GM18520 (cell line): ENCODE results near the gene PNMT.

Source experiments
- ATAC-seq: cut with Tn5 transposase; IDR thresholded peaks from one replicate; pipeline ENCODE4 v1.9.1; 2021; ENCODE audit not compliant: unreplicated experiment

Gene PNMT

DNA sequence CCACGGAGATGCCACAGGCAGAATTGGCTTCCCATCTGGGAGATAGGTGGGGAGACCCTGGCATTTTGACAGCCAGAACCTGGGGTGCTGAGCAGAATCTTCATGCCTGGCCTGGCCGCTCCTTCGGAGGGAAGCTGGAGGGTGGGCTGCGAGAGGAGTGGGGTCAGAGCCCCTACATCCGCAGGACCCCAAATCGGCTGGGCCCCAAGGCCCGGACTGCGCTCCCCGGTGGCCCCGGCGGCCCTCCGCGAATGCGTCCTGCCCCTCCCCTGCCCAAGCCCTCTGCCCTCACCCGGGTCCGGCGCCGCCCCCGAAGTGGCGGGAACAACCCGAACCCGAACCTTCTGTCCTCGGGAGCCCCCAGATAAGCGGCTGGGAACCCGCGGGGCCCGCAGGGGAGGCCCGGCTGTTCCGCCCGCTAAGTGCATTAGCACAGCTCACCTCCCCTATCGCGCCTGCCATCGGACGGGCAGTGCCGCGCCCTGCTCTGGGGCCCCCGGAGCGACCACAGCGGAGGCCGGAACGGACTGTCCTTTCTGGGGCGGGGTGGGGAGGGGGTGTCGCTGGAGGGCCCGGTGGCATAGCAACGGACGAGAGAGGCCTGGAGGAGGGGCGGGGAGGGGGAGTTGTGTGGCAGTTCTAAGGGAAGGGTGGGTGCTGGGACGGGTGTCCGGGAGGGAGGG, 850 bp upstream of the PNMT start:
- no peak for ATAC-seq

DNA sequence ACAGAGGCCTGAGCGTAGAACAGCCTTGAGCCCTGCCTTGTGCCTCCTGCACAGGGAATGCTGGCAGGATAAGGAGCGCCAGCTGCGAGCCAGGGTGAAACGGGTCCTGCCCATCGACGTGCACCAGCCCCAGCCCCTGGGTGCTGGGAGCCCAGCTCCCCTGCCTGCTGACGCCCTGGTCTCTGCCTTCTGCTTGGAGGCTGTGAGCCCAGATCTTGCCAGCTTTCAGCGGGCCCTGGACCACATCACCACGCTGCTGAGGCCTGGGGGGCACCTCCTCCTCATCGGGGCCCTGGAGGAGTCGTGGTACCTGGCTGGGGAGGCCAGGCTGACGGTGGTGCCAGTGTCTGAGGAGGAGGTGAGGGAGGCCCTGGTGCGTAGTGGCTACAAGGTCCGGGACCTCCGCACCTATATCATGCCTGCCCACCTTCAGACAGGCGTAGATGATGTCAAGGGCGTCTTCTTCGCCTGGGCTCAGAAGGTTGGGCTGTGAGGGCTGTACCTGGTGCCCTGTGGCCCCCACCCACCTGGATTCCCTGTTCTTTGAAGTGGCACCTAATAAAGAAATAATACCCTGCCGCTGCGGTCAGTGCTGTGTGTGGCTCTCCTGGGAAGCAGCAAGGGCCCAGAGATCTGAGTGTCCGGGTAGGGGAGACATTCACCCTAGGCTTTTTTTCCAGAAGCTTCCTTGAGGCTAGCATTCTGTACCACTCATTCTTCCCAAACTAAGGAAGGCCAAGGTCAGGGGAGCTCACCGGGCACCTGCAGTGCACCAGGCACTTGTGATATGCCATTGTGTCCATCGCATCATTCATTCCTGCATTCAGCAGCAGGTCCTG, 1.9 kb downstream of the PNMT start:
- no peak for ATAC-seq

DNA sequence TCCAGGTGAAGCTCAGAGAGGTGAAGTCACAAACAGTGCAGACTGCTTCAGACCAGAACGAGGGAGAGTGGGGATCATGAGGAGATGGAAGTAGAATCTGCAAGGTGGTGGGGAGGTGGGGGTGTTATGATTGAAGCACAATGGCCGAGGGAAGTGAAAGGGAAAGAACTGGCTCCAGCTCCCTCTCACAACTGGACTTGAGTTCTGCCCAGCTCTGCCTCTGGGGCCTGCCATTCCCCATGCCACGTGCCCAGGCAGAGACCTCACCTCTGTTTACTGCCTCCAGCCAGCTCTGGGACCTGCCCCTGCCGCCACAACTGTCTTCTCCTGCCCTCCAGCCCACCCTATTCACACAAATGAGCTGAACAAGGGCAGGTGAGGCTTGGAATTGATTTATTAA, 2.5 kb downstream of the PNMT start:
- no peak for ATAC-seq

- no peak for ATAC-seq
Observed at GRCh38 chr17:39671651-39672521, 3.6 kb downstream of the PNMT start.

DNA sequence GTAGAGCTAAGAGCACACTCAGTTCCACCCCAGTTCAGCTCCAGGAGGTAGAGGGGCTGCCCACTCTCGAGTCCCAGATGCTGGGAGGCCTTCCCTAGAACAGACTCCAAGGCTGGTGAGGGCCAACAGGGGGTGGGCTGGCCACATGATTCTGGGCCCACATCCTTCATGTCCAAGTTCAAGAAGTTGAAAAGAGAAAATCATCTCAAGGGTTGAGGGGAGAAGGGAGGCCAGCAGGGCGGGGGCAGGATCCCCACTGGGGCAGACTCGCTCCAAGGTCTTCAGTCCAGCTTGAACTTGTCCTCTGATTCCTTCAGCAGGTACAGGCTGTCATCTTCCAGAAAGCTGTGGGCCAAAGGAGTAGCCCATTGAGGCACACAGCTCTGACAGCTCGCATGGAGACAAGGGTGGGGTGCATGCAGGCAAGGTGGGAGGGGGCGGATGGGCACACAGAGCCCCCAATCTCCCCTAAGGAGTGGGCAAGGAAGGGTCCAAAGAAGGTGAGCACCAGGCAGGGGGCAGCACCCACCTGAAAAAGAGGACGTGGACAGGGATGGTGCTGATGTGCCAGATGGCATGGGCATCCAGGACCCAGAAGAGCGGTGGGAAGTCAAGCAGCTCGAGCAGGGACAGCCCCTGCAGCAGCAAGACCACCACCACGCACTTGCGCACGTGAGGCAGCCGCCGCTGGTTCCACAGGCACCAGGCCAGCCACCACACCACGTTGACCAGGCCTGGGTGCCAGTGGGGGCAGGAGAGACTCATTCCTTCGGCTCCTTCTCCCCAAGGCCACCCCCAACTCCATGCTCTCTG, 4.5 kb downstream of the PNMT start:
- no peak for ATAC-seq

- no peak for ATAC-seq
Observed at GRCh38 chr17:39673335-39674081, 5.3 kb downstream of the PNMT start.

DNA sequence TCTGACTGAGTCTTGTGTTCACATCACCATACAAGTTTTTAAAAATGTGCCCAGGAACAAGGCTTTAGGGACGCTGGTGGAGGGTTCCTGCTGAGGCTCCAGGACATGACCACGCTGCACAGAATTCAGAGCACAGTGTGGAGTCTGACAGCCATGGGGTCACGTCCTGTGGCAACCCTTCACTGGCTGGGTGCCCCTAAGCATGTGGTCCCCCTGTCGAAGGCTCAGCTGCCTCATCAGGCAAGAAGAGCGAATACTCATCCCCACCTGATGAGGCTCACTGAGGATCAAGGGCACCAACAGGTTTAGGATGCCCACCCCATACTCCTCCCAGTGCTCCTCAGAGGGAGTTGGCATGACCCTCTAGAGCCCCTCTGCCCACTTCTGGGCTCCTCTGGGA, 5.9 kb downstream of the PNMT start:
- no peak for ATAC-seq

- ATAC-seq, result no peak
Observed at GRCh38 chr17:39674702-39675389, 6.6 kb downstream of the PNMT start.

DNA sequence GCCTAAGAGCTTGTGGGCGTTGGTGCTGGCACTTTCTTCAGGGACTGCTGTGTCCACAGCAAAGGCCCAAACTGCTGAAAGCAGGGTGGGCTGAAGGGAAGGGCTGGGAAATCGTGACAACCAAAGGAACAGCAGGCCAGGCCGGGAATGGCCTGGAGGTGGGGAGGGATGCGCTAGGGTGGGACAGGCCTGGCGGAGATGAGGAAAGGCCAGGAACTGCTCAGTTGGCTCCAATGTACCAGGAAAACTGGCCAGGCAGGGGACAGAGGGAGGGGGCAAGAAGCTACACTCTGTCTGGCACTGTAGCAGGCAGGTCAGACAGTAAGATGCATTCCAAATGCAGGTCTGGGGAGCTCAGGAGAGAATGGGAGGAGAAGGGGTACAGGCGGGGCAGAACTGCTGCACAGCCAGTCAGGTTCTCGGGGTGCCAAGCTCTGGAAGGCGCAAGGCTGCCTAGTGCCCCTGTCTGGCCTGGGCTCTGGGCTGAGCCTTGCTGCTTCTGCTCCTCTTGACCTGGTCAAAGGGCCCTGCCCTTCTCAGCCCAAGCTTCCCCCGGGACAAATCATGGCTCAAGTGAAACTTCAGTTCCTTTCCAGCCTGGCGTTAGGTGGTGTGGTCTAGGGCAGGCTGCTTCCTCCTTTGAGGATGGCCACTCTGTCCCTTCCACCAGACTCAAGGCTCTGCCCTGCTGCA, 7.3 kb downstream of the PNMT start:
- no peak for ATAC-seq

- ATAC-seq, result no peak
Observed at GRCh38 chr17:39676198-39676819, 8.1 kb downstream of the PNMT start.

DNA sequence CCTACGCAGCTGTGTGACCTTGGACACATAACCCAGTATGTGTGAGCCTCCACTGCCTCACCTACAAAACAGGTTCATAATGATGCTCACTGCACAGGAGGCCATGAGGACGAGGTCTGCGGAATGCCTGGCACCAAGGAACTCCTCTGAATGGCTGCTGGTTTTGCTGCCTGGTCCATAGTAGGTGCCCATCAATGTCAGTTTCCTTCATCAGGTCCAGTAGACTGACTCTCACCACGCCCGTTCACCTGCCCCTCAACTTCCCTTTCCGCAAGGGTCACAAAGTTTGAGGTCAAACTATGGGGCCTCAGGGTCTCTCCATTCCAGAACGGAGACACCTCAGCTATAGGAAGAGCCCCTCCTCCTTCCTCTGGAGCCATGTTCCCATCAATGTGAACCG, 8.8 kb downstream of the PNMT start:
- no peak for ATAC-seq

DNA sequence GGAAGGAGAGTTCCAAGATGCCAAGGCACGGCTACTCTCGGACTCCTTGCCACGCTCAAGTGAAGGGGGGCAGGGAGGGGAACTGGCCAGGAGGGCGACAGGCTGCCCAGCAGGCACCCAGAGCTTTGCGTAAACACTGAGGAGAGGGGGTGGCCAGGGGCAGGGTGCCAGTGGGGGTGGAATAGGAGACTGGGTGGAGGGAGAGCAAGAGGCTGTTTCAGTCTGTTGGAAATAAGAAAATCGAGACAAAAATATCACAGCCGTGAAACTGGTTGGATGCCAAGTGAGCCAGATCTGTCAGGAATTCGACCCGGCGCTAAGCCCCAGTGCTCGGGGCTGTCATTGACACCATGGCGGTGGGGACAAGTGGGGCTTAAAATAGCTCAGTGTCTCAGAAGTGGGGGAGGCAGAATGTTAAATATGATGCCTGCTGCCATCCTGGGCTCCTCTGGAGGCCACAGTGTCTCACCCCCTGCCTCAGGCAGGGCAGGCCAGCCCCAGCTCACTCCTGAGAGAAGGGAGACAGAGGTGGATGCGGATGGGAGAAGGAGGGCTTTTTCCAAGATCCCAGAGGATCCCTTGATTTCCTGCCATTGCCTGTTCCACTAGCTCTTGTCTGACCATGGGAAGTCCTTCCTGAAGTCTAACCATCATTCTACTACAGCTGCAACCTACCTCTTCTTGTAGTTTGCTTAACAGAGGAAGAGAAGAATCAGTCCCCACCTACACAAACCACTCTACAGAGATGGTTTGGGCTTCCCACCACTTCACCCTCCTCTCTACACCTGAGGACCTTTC, 9.5 kb downstream of the PNMT start:
- ATAC-seq, result no peak

- ATAC-seq, result no peak
Observed at GRCh38 chr17:39678340-39679116, 10.3 kb downstream of the PNMT start.

DNA sequence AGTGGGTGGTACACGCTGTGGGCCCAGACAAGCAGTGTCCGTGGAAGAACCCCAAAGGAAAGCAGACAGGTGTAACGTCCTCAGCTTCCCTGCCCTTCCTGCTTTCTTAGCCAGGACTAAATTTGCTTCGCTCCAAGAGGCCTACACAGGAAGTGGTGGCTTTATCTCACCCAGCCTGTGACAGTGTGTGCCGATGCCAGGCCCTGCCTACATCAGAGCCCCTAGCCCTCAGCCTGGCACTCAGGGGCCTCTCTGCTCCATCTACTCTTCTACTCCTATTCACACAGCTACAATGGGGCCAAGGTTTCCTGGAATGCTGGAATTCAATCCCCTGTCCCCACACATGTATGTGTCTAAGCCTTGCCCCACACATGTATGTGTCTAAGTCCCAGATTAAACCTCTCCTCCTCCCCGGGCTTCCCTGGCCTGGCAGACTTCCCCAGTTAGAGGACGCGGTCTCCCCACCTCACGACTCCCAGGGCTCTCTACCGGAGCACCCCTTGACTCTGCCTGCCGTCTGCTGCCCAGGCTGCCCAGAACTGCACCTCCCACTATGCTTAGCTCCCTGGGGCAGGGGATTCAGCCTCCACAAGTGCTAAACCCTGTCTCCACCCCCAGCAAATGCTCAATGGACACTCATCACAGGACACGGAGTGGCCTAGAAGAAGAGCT, 11.4 kb downstream of the PNMT start:
- no peak for ATAC-seq

GRCh38 chr17:39683295-39683939, 15.2 kb downstream of the PNMT start:
- no peak for ATAC-seq
